Heart left ventricle (tissue), 16 donors: ENCODE data around the gene OVOL2. TPM values are rescaled to one million over a fixed set of nuclear protein-coding genes. Genes with fewer than 3 reads are reported as not detected.

Experiments used
- ATAC-seq, 4 donors: fragments of 200-7000 bp; cut with Tn5 transposase; one replicate each; pipeline ENCODE4 v1.9.1; 2020 to 2022; ENCODE audit warnings: moderate library complexity in 4 of 4, mild to moderate bottlenecking in 3 of 4, moderate number of reproducible peaks in 1 of 4
- DNase-seq, 5 donors: peaks; one replicate each; pipeline ENCODE4 v3.0.0-alpha.2; 2020
- H3K27ac ChIP-seq, 12 donors: fragments of 200-600 bp; sonication (generic) in 4 of 12; one replicate each; pipeline versions ENCODE4 v1.5.0 to v1.8.0; 2016 to 2022; ENCODE audit warnings: mild to moderate bottlenecking in 2 of 12
- H3K27me3 ChIP-seq, 9 donors: fragments of 200-600 bp; sonication (generic) in 2 of 9; one replicate each; pipeline versions ENCODE4 v1.5.1 to v1.8.0; 2016 to 2022; ENCODE audit warnings: mild to moderate bottlenecking in 3 of 9
- H3K36me3 ChIP-seq, 9 donors: fragments of 200-600 bp; sonication (generic) in 2 of 9; one replicate each; pipeline versions ENCODE4 v1.5.0 to v1.8.0; 2018 to 2022; ENCODE audit warnings: mild to moderate bottlenecking in 2 of 9
- H3K4me1 ChIP-seq, 12 donors: fragments of 200-600 bp; sonication (generic) in 4 of 12; one replicate each; pipeline versions ENCODE4 v1.5.0 to v1.8.0; 2016 to 2022; ENCODE audit warnings: mild to moderate bottlenecking in 3 of 12
- H3K4me3 ChIP-seq, 12 donors: fragments of 200-600 bp; sonication (generic) in 4 of 12; one replicate each; pipeline versions ENCODE4 v1.5.0 to v1.8.0; 2017 to 2022; ENCODE audit warnings: mild to moderate bottlenecking in 9 of 12, moderate library complexity in 4 of 12
- H3K9me3 ChIP-seq, 12 donors: fragments of 200-600 bp; sonication (generic) in 4 of 12; one replicate each; pipeline versions ENCODE4 v1.5.0 to v1.8.0; 2016 to 2022; ENCODE audit warnings: mild to moderate bottlenecking in 1 of 12
- CTCF ChIP-seq, 12 donors: fragments of 200-600 bp; sonication (generic) in 4 of 12; IDR thresholded peaks; one replicate each; pipeline versions ENCODE4 v1.5.0 to v1.8.0; 2018 to 2022; ENCODE audit warnings: antibody characterized with exemption in 12 of 12, mild to moderate bottlenecking in 5 of 12
- POLR2A ChIP-seq, 2 donors: fragments of 450-650 bp; IDR thresholded peaks; one replicate each; pipeline ENCODE4 v1.6.1; 2017; ENCODE audit warnings: antibody characterized with exemption in 2 of 2, mild to moderate bottlenecking in 2 of 2, moderate library complexity in 2 of 2
- WGBS, 4 donors: extraction: QIAGEN DNeasy Blood & Tissue Kit in 2 of 4; methylation state at CpG; one replicate each; pipeline versions ENCODE4 v1.1.5 to v1.1.7; 2013 to 2018; 5-methylcytosine and 5-hydroxymethylcytosine counted together
- intact Hi-C, 10 donors: fragments of 100-400 bp; cut with DNase I; formaldehyde crosslinking; loops; one replicate each; pipeline versions ENCODE4 v1.11.1 to v1.14.2; 2022
- polyA plus RNA-seq, 2 donors: library from polyadenylated mRNA; stranded (reverse); fragments of 200-250 nt; gene quantifications; one replicate each; pipeline ENCODE4 v1.2.3, GENCODE V29; 2013
- total RNA-seq, 9 donors: library from RNA; depleted of rRNA in 2 of 9; stranded (reverse); fragments of >200 nt in 2 of 9; fragmentation: NEBNext Ultra II Directional in 3 of 9; extraction: Animal tissue kit (Norgen Biotek cat#: 25700) in 3 of 9; gene quantifications; one replicate each; pipeline versions ENCODE4 v1.1.0 to v1.2.4, GENCODE V29; 2016 to 2023
- donor health status: ischemic (EF 13 %, LVEDD 7.1; RV severe dilation, severe dysfunction).
- donor health status: healthy with polysubstance abuse.
- donor health status: DM: no; HTN: yes; CAD: no.
- donor health status: DM: no; HTN: no; CAD: no.
- donor health status: ischemic (EF 25% LVEDD 6.9; RV normal size, moderate dysfunction).
- donor health status: ischemic (EF 25% LVEDD 5.7; RV mildly dilated, moderate dysfunction).
- donor health status: healthy.
- donor health status: DM: yes; HTN: yes; CAD: no.
- donor health status: ischemic (EF 35%, LVEDD 5.7; RV mildly dilated, moderate dysfunction).
- donor health status: nonischemic (EF 11% LVEDD 7.7; RV severe dilation, severe dysfunction).
- donor health status: DM: yes; HTN: yes; CAD: no.
- donor health status: PGD.
- donor health status: ischemic (EF 29% LVEDD 5.4; RV normal size, mild dysfunction).
- donor health status: nonischemic (EF 23%, LVEDD 6.1; RV moderate dilation, normal function).

OVOL2 gene
- total and polyA plus RNA-seq, 11 donors: not detected

GRCh38 chr20:18005170-18005989, 52.3 kb downstream of the OVOL2 start:
- 80 to 90% (median 81%) methylated on average over 21 of the region's 21 CpGs for WGBS, 4 donors
- H3K27me3 ChIP-seq: no peaks in the 10 kb centered on the region
- intact Hi-C loops: no loop called here
- H3K27ac ChIP-seq: no peak overlapping the region
- peaks cover 0 to 6% (median 0%) of the 10 kb centered on the region in 12 donors for H3K4me1 ChIP-seq
- H3K9me3 ChIP-seq: no peaks in the 10 kb centered on the region
- no peak for DNase-seq
- H3K36me3 ChIP-seq: no peaks in the 10 kb centered on the region
- TF ChIP-seq CTCF (IDR thresholded peaks at IDR 0.05) (no peak), POLR2A (IDR thresholded peaks at IDR 0.05) (no peak)
- no peak overlapping the region for H3K4me3 ChIP-seq
- ATAC-seq: no peak

- Histone ChIP-seq H3K4me1 (peaks cover 0 to 6% (median 0%) of the 10 kb centered on the region in 12 donors), H3K27me3 (no peaks in the 10 kb centered on the region), H3K4me3 (no peak overlapping the region), H3K27ac (no peak overlapping the region), H3K36me3 (no peaks in the 10 kb centered on the region), H3K9me3 (no peaks in the 10 kb centered on the region)
- DNase-seq: no peak
- intact Hi-C loops: no loop called here
- TF ChIP-seq CTCF (IDR thresholded peaks at IDR 0.05): no peak
- no peak for ATAC-seq
- WGBS, 4 donors: 65 to 84% (median 78%) methylated on average over 8 of the region's 8 CpGs
Measured at GRCh38 chr20:18004384-18005031, 53.2 kb downstream of the OVOL2 start.

- ATAC-seq: no peak
- TF ChIP-seq CTCF (IDR thresholded peaks at IDR 0.05): no peak
- TF ChIP-seq POLR2A (IDR thresholded peaks at IDR 0.05): no peak
- Histone ChIP-seq H3K27me3 (no peaks in the 10 kb centered on the region), H3K4me1 (peaks cover 0 to 6% (median 0%) of the 10 kb centered on the region in 12 donors), H3K36me3 (no peaks in the 10 kb centered on the region), H3K4me3 (no peak overlapping the region), H3K27ac (no peak overlapping the region), H3K9me3 (no peaks in the 10 kb centered on the region)
- intact Hi-C loops: no loop called here
- WGBS, 4 donors: 58 to 76% (median 63%) methylated on average over 5 of the region's 5 CpGs
- DNase-seq: no peak
Measured at GRCh38 chr20:18003897-18004296, 53.8 kb downstream of the OVOL2 start.

GRCh38 chr20:18001131-18001921, 56.4 kb downstream of the OVOL2 start:
- peak; percentile 45 to 93 (median 82) for ATAC-seq
- intact Hi-C loops: no loop called here
- 63 to 80% (median 68%) methylated on average over 10 of the region's 10 CpGs for WGBS, 4 donors

More at GRCh38 chr20:18001131-18001921, 56.4 kb downstream of the OVOL2 start:
- no peak for TF ChIP-seq POLR2A (IDR thresholded peaks at IDR 0.05)
- no peak for TF ChIP-seq CTCF (IDR thresholded peaks at IDR 0.05)
- DNase-seq: peak; percentile 14 to 71 (median 67)
- no peaks in the 10 kb centered on the region for H3K27me3 ChIP-seq
- peak overlapping the region in 1 of 12 donors; percentile 35 for H3K27ac ChIP-seq
- H3K9me3 ChIP-seq: no peaks in the 10 kb centered on the region
- H3K36me3 ChIP-seq: no peaks in the 10 kb centered on the region
- peaks cover 0 to 7% (median 0%) of the 10 kb centered on the region in 12 donors for H3K4me1 ChIP-seq
- no peak overlapping the region for H3K4me3 ChIP-seq
